Measurements from ENCODE around the gene PTGS2. TPM values are rescaled to one million over a fixed set of nuclear protein-coding genes. Genes with fewer than 3 reads are reported as not detected.

PTGS2 gene
- total RNA-seq, 4 donors from 2014 or later = 2.8 to 44.9 (median 12.9) TPM

DNA sequence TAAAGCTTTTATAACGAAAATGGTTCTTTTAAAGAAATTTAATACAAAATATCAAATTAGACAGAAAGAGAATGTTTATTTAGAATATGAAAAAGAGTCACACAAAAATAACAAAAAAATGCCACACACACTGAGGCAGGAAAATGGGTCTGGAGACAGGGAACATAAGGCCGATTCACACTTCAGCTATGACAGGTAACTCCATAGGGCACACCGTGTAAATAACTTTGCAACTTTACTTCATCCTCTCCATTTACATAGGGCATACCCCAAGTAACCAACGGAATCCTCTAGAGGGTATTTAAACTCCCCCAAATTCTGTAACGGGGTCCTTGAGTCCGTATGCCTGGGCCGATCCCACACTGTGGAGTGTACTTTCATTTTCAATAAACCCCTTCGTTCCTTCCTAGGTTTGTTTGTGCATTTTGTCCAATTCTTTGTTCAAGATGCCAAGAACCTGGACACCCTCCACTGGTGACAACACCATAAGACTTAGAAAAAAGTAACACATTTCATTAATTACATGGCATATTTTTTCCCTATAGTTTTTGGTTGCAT, 23.1 kb upstream of the PTGS2 start:
- no peak for TF ChIP-seq CTCF (IDR thresholded peaks at IDR 0.05)
- DNase-seq (ENCODE audit: low spot score) (no peak), ATAC-seq (ENCODE audit: low FRiP score) (no peak)

DNA sequence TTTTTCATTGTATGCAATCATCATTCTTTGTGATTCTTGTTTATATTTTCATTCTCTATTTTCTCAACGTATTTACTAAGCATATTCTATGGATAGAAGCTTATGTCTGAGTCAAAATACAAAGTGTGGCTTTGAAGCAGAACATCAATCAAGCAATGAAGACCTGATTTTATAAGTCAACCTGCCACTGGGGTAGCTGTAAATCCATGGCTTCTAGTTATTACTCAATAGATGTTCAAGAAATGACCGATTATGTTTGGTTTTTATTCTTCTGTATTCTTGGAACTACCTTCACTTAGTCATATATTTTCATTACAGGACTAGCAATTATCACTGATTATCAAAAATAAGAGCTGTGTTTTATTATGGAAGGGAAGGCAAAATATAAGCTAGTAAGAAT, 20.5 kb upstream of the PTGS2 start:
- DNase-seq (ENCODE audit: low spot score) (no peak), ATAC-seq (ENCODE audit: low FRiP score) (no peak)
- no peak for TF ChIP-seq CTCF (IDR thresholded peaks at IDR 0.05)

DNA sequence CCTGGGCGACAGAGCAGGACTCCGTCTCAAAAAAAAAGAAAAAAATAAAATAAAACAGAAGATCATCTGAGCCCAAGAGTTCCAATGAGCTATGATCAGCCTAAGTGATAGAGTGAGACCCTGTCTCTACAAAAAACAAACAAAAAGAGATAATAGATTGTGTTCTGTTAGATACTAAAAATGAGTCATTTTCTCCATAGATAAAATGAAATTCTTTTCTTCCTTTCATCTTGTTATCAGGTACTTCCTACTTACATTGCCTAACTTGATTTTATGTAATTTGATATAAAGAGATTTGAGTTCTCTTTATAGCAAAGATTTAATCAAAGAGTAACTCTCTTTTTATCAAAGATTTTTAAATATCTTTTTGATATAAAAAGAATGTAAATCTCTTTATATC, 19.3 kb upstream of the PTGS2 start:
- DNase-seq (ENCODE audit: low spot score) (no peak), ATAC-seq (ENCODE audit: low FRiP score) (no peak)
- TF ChIP-seq CTCF (IDR thresholded peaks at IDR 0.05) = no peak

DNA sequence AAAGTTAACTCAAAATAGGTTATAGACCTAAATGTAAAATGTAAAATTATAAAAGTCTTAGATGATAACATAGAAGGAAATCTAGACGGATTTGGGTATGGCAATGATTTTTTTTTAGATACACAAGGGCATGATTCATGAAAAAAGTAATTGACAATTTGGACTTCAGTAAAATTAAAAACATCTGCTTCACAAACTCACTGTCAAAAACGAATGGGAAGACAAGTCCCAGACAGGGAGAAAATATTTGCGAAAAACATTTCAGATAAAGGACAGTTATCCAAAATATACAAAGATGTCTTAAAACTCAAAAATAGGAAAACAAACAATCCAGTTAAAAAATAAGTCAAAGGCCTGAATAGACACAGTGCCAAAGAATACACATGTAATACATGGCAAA, 9.7 kb upstream of the PTGS2 start:
- DNase-seq (ENCODE audit: low spot score) (no peak), ATAC-seq (ENCODE audit: low FRiP score) (no peak)
- TF ChIP-seq CTCF (IDR thresholded peaks at IDR 0.05) = no peak

GRCh38 chr1:186689376-186689775, 9.2 kb upstream of the PTGS2 start:
- DNase-seq (ENCODE audit: low spot score) (no peak), ATAC-seq (ENCODE audit: low FRiP score) (no peak)
- TF ChIP-seq CTCF (IDR thresholded peaks at IDR 0.05) = no peak

GRCh38 chr1:186683652-186684410, 3.6 kb upstream of the PTGS2 start:
- TF ChIP-seq CTCF (IDR thresholded peaks at IDR 0.05) = no peak
- DNase-seq (ENCODE audit: low spot score) = no peak
- ATAC-seq (ENCODE audit: low FRiP score) = no peak

- DNase-seq (ENCODE audit: low spot score) (no peak), ATAC-seq (ENCODE audit: low FRiP score) (no peak)
- no peak for TF ChIP-seq CTCF (IDR thresholded peaks at IDR 0.05)
Measured at GRCh38 chr1:186682736-186683135, 2.5 kb upstream of the PTGS2 start.
